MM.1S (cell line): Measurements from ENCODE around the gene SDR9C7.

Experiments
- DNase-seq: peaks from one replicate; pipeline ENCODE4 v3.0.0-alpha.2; 2015
- H2AFZ ChIP-seq: fragments of 300-600 bp; sonication (generic); 2 replicates; pipeline ENCODE4 v1.6.0; 2016; ENCODE audit warnings: antibody characterized with exemption, low read length
- H3F3A ChIP-seq: fragments of 300-600 bp; sonication (generic); 2 replicates; pipeline ENCODE4 v1.6.1; 2016; ENCODE audit warnings: mild to moderate bottlenecking, antibody characterized with exemption, low read length, moderate library complexity, mixed read lengths; ENCODE audit not compliant: insufficient read depth
- H3K27ac ChIP-seq: fragments of 300-600 bp; sonication (generic); 2 replicates; pipeline ENCODE4 v1.5.1; 2016; ENCODE audit warnings: mild to moderate bottlenecking, low read length
- H3K27me3 ChIP-seq: fragments of 300-600 bp; sonication (generic); replicated peaks from 2 replicates; pipeline ENCODE4 v1.6.0; 2016; ENCODE audit warnings: low read length; ENCODE audit not compliant: insufficient read depth
- H3K36me3 ChIP-seq: fragments of 300-600 bp; sonication (generic); replicated peaks from 2 replicates; pipeline ENCODE4 v1.6.1; 2016; ENCODE audit warnings: mild to moderate bottlenecking, low read length, mixed read lengths; ENCODE audit not compliant: insufficient read depth
- H3K4me1 ChIP-seq: fragments of 300-600 bp; sonication (generic); 2 replicates; pipeline ENCODE4 v1.6.1; 2016; ENCODE audit warnings: low read length, mixed read lengths
- H3K4me2 ChIP-seq: fragments of 300-600 bp; sonication (generic); 2 replicates; pipeline ENCODE4 v1.6.0; 2016; ENCODE audit warnings: low read depth, low read length
- H3K4me3 ChIP-seq: fragments of 300-600 bp; sonication (generic); 2 replicates; pipeline ENCODE4 v1.5.1; 2016; ENCODE audit warnings: low read length, mixed read lengths
- H3K79me2 ChIP-seq: fragments of 300-600 bp; sonication (generic); 2 replicates; pipeline ENCODE4 v1.6.1; 2016; ENCODE audit warnings: mixed run types, low read length, mixed read lengths
- H3K9ac ChIP-seq: fragments of 300-600 bp; sonication (generic); 2 replicates; pipeline ENCODE4 v1.6.1; 2016; ENCODE audit warnings: low read length, mixed read lengths
- H3K9me2 ChIP-seq: fragments of 300-600 bp; sonication (generic); replicated peaks from 2 replicates; pipeline ENCODE4 v1.6.1; 2016; ENCODE audit warnings: mild to moderate bottlenecking, low read length, mixed read lengths; ENCODE audit not compliant: insufficient read depth
- H3K9me3 ChIP-seq: fragments of 300-600 bp; sonication (generic); replicated peaks from 2 replicates; pipeline ENCODE4 v1.6.1; 2016; ENCODE audit warnings: mild to moderate bottlenecking, low read length, mixed read lengths; ENCODE audit not compliant: insufficient read depth
- H4K20me1 ChIP-seq: fragments of 300-600 bp; sonication (generic); 2 replicates; pipeline ENCODE4 v1.6.1; 2016; ENCODE audit warnings: mild to moderate bottlenecking, low read length, moderate library complexity, mixed read lengths; ENCODE audit not compliant: insufficient read depth
- CTCF ChIP-seq: fragments of 300-600 bp; sonication (generic); IDR thresholded peaks from 2 replicates; pipeline ENCODE4 v1.5.1; 2016; ENCODE audit warnings: antibody characterized with exemption, low read length, mixed read lengths
- EZH2 ChIP-seq: fragments of 300-600 bp; sonication (generic); optimal IDR thresholded peaks from 2 replicates; pipeline ENCODE3; 2017; ENCODE audit warnings: low read depth, mild to moderate bottlenecking, antibody characterized with exemption, low read length, mixed read lengths
- EZH2phosphoT487 ChIP-seq: fragments of 300-600 bp; sonication (generic); IDR thresholded peaks from 2 replicates; pipeline ENCODE4 v1.6.1; 2018; ENCODE audit warnings: antibody characterized with exemption, low read length

Gene SDR9C7

GRCh38 chr12:56951582-56952339 is 17.6 kb upstream of the SDR9C7 start:
- Histone ChIP-seq H2AFZ (no peak overlapping the region), H3K9me2 (no peaks in the 10 kb centered on the region), H3K4me1 (no peaks in the 10 kb centered on the region), H4K20me1 (no peaks in the 10 kb centered on the region), H3K27me3 (no peaks in the 10 kb centered on the region), H3F3A (no peaks in the 10 kb centered on the region), H3K9ac (no peak overlapping the region), H3K27ac (no peak overlapping the region), H3K4me2 (no peak overlapping the region), H3K36me3 (no peaks in the 10 kb centered on the region), H3K9me3 (no peaks in the 10 kb centered on the region), H3K4me3 (no peak overlapping the region), H3K79me2 (no peaks in the 10 kb centered on the region)
- DNase-seq = no peak
- TF ChIP-seq CTCF (no peak), EZH2phosphoT487 (no peak), EZH2 (no peak)

GRCh38 chr12:56948881-56949280 is 14.7 kb upstream of the SDR9C7 start:
- no peak for DNase-seq
- no peaks in the 10 kb centered on the region for H3F3A ChIP-seq
- H3K36me3 ChIP-seq = no peaks in the 10 kb centered on the region
- H3K4me2 ChIP-seq = no peak overlapping the region
- no peaks in the 10 kb centered on the region for H3K27me3 ChIP-seq
- H3K4me1 ChIP-seq = no peaks in the 10 kb centered on the region
- no peaks in the 10 kb centered on the region for H4K20me1 ChIP-seq
- no peak overlapping the region for H3K4me3 ChIP-seq
- no peaks in the 10 kb centered on the region for H3K9me2 ChIP-seq
- no peaks in the 10 kb centered on the region for H3K79me2 ChIP-seq
- no peak for TF ChIP-seq CTCF
- no peak overlapping the region for H2AFZ ChIP-seq
- H3K9me3 ChIP-seq = no peaks in the 10 kb centered on the region
- no peak overlapping the region for H3K27ac ChIP-seq
- H3K9ac ChIP-seq = no peak overlapping the region

GRCh38 chr12:56948457-56948777 is 14.2 kb upstream of the SDR9C7 start:
- no peaks in the 10 kb centered on the region for H3K9me2 ChIP-seq
- H3K4me1 ChIP-seq = no peaks in the 10 kb centered on the region
- no peaks in the 10 kb centered on the region for H3K79me2 ChIP-seq
- H3K9ac ChIP-seq = no peak overlapping the region
- DNase-seq = no peak
- TF ChIP-seq EZH2 (no peak), CTCF (no peak), EZH2phosphoT487 (no peak)
- H3K27ac ChIP-seq = no peak overlapping the region
- no peak overlapping the region for H3K4me2 ChIP-seq
- no peaks in the 10 kb centered on the region for H3K36me3 ChIP-seq
- H3K27me3 ChIP-seq = no peaks in the 10 kb centered on the region
- H2AFZ ChIP-seq = no peak overlapping the region
- H3K9me3 ChIP-seq = no peaks in the 10 kb centered on the region
- H3F3A ChIP-seq = no peaks in the 10 kb centered on the region
- no peaks in the 10 kb centered on the region for H4K20me1 ChIP-seq
- H3K4me3 ChIP-seq = no peak overlapping the region
